ENCODE measurements around the gene USO1. TPM values are rescaled to one million over a fixed set of nuclear protein-coding genes. Genes with fewer than 3 reads are reported as not detected.

Gene USO1
- total and polyA plus RNA-seq, 9 of the 15 experiments (the other 6 are each of a cell fraction or from before 2014, with no cell fraction given) = 19.3 to 97.8 (median 48.5) TPM

DNA sequence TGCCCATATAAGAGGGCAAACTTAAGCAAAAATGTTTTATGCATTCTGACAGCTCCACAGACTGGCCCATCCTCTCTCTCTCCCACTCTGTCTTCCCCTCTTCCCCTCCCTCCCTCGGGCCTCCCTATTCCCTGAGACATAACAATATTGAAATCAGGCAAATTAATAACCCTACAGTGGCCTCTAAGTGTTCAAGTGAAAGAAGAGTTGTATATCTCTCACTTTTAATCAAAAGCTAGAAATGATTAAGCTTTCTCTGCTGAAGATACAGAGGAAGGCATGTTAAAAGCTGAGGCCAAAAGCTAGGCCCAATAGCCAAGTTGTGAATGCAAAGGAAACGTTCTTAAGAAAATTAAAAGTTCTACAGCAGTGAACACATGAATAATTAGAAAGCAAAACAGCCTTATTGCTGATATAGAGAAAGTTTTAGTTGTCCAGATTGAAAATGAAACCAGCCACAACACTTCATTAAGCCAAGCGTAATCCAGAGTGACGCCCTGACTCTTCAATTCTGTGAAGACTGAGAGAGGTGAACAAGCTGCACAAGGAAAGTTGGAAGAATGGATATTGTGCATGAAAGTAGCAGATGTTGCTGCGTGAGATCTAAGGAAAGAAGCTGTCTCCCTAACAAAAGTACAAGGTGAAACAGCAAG, 54.9 kb downstream of the USO1 start:
- CTCF ChIA-PET (ENCODE audit: low intra/inter-chr PET ratio) = no interaction called here
- Histone ChIP-seq H3K9me1 (ENCODE audit: control insufficient read depth, insufficient read depth, low read length) (no peaks in the 10 kb centered on the region), H3K9ac (ENCODE audit: insufficient read depth in 1 of 2, low read depth in 2 of 2, low read length in 2 of 2) (no peak overlapping the region), H2AFZ (ENCODE audit: low read depth, low read length) (no peak overlapping the region), H4K20me1 (replicated peaks; ENCODE audit: control insufficient read depth, insufficient read depth, low read length) (no peaks in the 10 kb centered on the region), H3K4me2 (ENCODE audit: insufficient read depth, low read length) (no peak overlapping the region), H3K36me3 (ENCODE audit: control insufficient read depth, insufficient read depth, low read length) (peaks cover 89% of the 10 kb centered on the region), H3K79me2 (ENCODE audit: control insufficient read depth, insufficient read depth, low read length) (no peaks in the 10 kb centered on the region), H3K27me3 (ENCODE audit: control insufficient read depth in 2 of 2, insufficient read depth in 2 of 2, low read length in 2 of 2) (no peaks in the 10 kb centered on the region; a peak in 1 of 5 replicates), H3K9me3 (replicated peaks; ENCODE audit: control insufficient read depth, insufficient read depth, low read depth, low read length) (no peaks in the 10 kb centered on the region; the same call in 1 of the 2 replicates), H3K4me1 (replicated peaks in 1 of 2; ENCODE audit: control insufficient read depth in 2 of 2, insufficient read depth in 2 of 2, low read length in 2 of 2) (no peaks in the 10 kb centered on the region), H3K4me3 (no peak overlapping the region), H3K27ac (ENCODE audit: extremely low read depth, low read depth, low read length) (no peak overlapping the region)
- TF ChIP-seq, protein P1, sequence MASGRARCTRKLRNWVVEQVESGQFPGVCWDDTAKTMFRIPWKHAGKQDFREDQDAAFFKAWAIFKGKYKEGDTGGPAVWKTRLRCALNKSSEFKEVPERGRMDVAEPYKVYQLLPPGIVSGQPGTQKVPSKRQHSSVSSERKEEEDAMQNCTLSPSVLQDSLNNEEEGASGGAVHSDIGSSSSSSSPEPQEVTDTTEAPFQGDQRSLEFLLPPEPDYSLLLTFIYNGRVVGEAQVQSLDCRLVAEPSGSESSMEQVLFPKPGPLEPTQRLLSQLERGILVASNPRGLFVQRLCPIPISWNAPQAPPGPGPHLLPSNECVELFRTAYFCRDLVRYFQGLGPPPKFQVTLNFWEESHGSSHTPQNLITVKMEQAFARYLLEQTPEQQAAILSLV (tag; IDR thresholded peaks at IDR 0.05) = no peak
- TF ChIP-seq PML (IDR thresholded peaks at IDR 0.05; ENCODE audit: low read length) (no peak), PRMT5 (CRISPR knock-in tag; IDR thresholded peaks at IDR 0.05) (no peak), CBX1 (IDR thresholded peaks at IDR 0.05; ENCODE audit: low read depth) (no peak), SNIP1 (IDR thresholded peaks at IDR 0.05; ENCODE audit: low read depth) (no peak), ATF1 (CRISPR knock-in tag; IDR thresholded peaks at IDR 0.05) (no peak), ATF1 (tag; IDR thresholded peaks at IDR 0.05) (no peak), CBX3 (IDR thresholded peaks at IDR 0.05; ENCODE audit: borderline replicate concordance in 1 of 2, low read length in 2 of 2) (no peak), MYNN (IDR thresholded peaks at IDR 0.05) (no peak), MYNN (CRISPR knock-in tag; IDR thresholded peaks at IDR 0.05) (no peak)
- ATAC-seq = no peak
- DNase-seq (ENCODE audit: extremely low read depth in 1 of 4, low spot score in 3 of 4) = no peak
- no peak for FAIRE-seq
- in situ Hi-C loops (cut with MboI) = no loop called here
- 91% methylated on average over 4 of the region's 5 CpGs for WGBS (ENCODE audit: insufficient coverage, low coverage, missing lambda C conversion rate)
- POLR2A ChIA-PET = interaction anchor here (0.9 kb wide), 1 partner anchor 19 kb away, joined by 5 read pairs; no protein-coding TSS in a partner anchor
- no TSS peak for BruUV-seq (replicated peaks)
- intact Hi-C loops (cut with micrococcal nuclease) = no loop called here
